ENCODE results near the gene ITIH2. TPM values are rescaled to one million over a fixed set of nuclear protein-coding genes. Genes with fewer than 3 reads are reported as not detected.

The ITIH2 gene
- total RNA-seq, 1 experiment from 2014 or later, result 13.3 TPM

- no TSS peak for BruUV-seq (replicated peaks)
- Mint-ChIP-seq H3K36me3 (ENCODE audit: insufficient read depth, unreplicated experiment) (no peaks in the 10 kb centered on the region), H3K27me3 (ENCODE audit: insufficient read depth, unreplicated experiment) (peaks cover 10% of the 10 kb centered on the region), H3K4me1 (ENCODE audit: low read depth, unreplicated experiment) (no peaks in the 10 kb centered on the region), H3K27ac (ENCODE audit: unreplicated experiment) (no peak overlapping the region), H3K9me3 (ENCODE audit: unreplicated experiment) (no peaks in the 10 kb centered on the region), H3K4me3 (ENCODE audit: unreplicated experiment) (no peak overlapping the region)
- TF ChIP-seq CTCF (IDR thresholded peaks at IDR 0.05; ENCODE audit: insufficient read depth in 1 of 2, low read depth in 1 of 2, low read length in 1 of 2, severe bottlenecking in 1 of 2, unreplicated experiment in 1 of 2), result no peak
- Histone ChIP-seq H3K4me3 (ENCODE audit: low read depth, low read length) (no peak overlapping the region), H3K9me3 (no peaks in the 10 kb centered on the region), H3K27me3 (replicated peaks; ENCODE audit: control insufficient read depth, insufficient read depth, low read length) (no peaks in the 10 kb centered on the region; the same call in 1 of the 2 replicates), H3K36me3 (ENCODE audit: control insufficient read depth, insufficient read depth, low read length) (no peaks in the 10 kb centered on the region; the same call in 1 of the 2 replicates), H3K4me1 (no peaks in the 10 kb centered on the region)
- POLR2A ChIA-PET, result no interaction called here
- CTCF ChIA-PET, result no interaction called here
- intact Hi-C loops (cut with micrococcal nuclease; ENCODE audit: unreplicated experiment), result no loop called here
- no peak for DNase-seq
Observed at GRCh38 chr10:7718685-7719084, 15.6 kb downstream of the ITIH2 start.

- no peak overlapping the region for H3K27ac Mint-ChIP-seq (ENCODE audit: unreplicated experiment)
- no peak for DNase-seq
- Histone ChIP-seq H3K36me3 (ENCODE audit: control insufficient read depth, insufficient read depth, low read length) (no peaks in the 10 kb centered on the region), H3K27me3 (replicated peaks; ENCODE audit: control insufficient read depth, insufficient read depth, low read length) (no peaks in the 10 kb centered on the region; the same call in 1 of the 2 replicates), H3K4me1 (no peaks in the 10 kb centered on the region), H3K9me3 (no peaks in the 10 kb centered on the region), H3K4me3 (ENCODE audit: low read depth, low read length) (no peak overlapping the region)
- intact Hi-C loops (cut with micrococcal nuclease; ENCODE audit: unreplicated experiment), result no loop called here
- H3K4me1 Mint-ChIP-seq (ENCODE audit: low read depth, unreplicated experiment), result no peaks in the 10 kb centered on the region
- no peaks in the 10 kb centered on the region for H3K36me3 Mint-ChIP-seq (ENCODE audit: insufficient read depth, unreplicated experiment)
- ChIA-PET CTCF (interaction anchor here (0.5 kb wide), 1 partner anchor 329 kb away, joined by 3 read pairs; no protein-coding TSS in a partner anchor), POLR2A (no interaction called here)
- no peak for TF ChIP-seq CTCF (IDR thresholded peaks at IDR 0.05; ENCODE audit: insufficient read depth in 1 of 2, low read depth in 1 of 2, low read length in 1 of 2, severe bottlenecking in 1 of 2, unreplicated experiment in 1 of 2)
- H3K4me3 Mint-ChIP-seq (ENCODE audit: unreplicated experiment), result no peak overlapping the region
- peaks cover 11% of the 10 kb centered on the region for H3K27me3 Mint-ChIP-seq (ENCODE audit: insufficient read depth, unreplicated experiment)
- no TSS peak for BruUV-seq (replicated peaks)
- H3K9me3 Mint-ChIP-seq (ENCODE audit: unreplicated experiment), result no peaks in the 10 kb centered on the region
Observed at GRCh38 chr10:7720478-7720877, 17.4 kb downstream of the ITIH2 start.

- Mint-ChIP-seq H3K27ac (ENCODE audit: unreplicated experiment) (no peak overlapping the region), H3K36me3 (ENCODE audit: insufficient read depth, unreplicated experiment) (no peaks in the 10 kb centered on the region), H3K4me1 (ENCODE audit: low read depth, unreplicated experiment) (no peaks in the 10 kb centered on the region), H3K27me3 (ENCODE audit: insufficient read depth, unreplicated experiment) (peaks cover 11% of the 10 kb centered on the region), H3K4me3 (ENCODE audit: unreplicated experiment) (no peak overlapping the region), H3K9me3 (ENCODE audit: unreplicated experiment) (no peaks in the 10 kb centered on the region)
- TF ChIP-seq CTCF (IDR thresholded peaks at IDR 0.05; ENCODE audit: insufficient read depth in 1 of 2, low read depth in 1 of 2, low read length in 1 of 2, severe bottlenecking in 1 of 2, unreplicated experiment in 1 of 2), result no peak
- BruUV-seq (replicated peaks), result no TSS peak
- DNase-seq, result no peak
- Histone ChIP-seq H3K36me3 (ENCODE audit: control insufficient read depth, insufficient read depth, low read length) (no peaks in the 10 kb centered on the region), H3K9me3 (no peaks in the 10 kb centered on the region), H3K4me3 (ENCODE audit: low read depth, low read length) (no peak overlapping the region), H3K4me1 (no peaks in the 10 kb centered on the region), H3K27me3 (replicated peaks; ENCODE audit: control insufficient read depth, insufficient read depth, low read length) (no peaks in the 10 kb centered on the region; the same call in 1 of the 2 replicates)
- ChIA-PET POLR2A (no interaction called here), CTCF (no interaction called here)
- intact Hi-C loops (cut with micrococcal nuclease; ENCODE audit: unreplicated experiment), result no loop called here
Observed at GRCh38 chr10:7722927-7723529, 19.9 kb downstream of the ITIH2 start.

Measured in Caco-2 (cell line).